HG02642 (cell line): Measurements from ENCODE around the gene SPATC1L.

Experiments
- ATAC-seq: cut with Tn5 transposase; IDR thresholded peaks from one replicate; pipeline ENCODE4 v1.9.1; 2021; ENCODE audit warnings: mild to moderate bottlenecking; ENCODE audit not compliant: unreplicated experiment, poor library complexity

The SPATC1L gene

GRCh38 chr21:46215436-46216131, 31.3 kb upstream of the SPATC1L start:
- no peak for ATAC-seq

- ATAC-seq, result no peak
Measured at GRCh38 chr21:46214478-46215340, 30.4 kb upstream of the SPATC1L start.

GRCh38 chr21:46213620-46214286, 29.5 kb upstream of the SPATC1L start:
- no peak for ATAC-seq

- ATAC-seq, result no peak
Measured at GRCh38 chr21:46212721-46213484, 28.6 kb upstream of the SPATC1L start.

- no peak for ATAC-seq
Measured at GRCh38 chr21:46211786-46212720, 27.8 kb upstream of the SPATC1L start.

GRCh38 chr21:46211376-46211775, 27.1 kb upstream of the SPATC1L start:
- no peak for ATAC-seq

- no peak for ATAC-seq
Measured at GRCh38 chr21:46210378-46211136, 26.3 kb upstream of the SPATC1L start.

GRCh38 chr21:46208761-46209721, 24.8 kb upstream of the SPATC1L start:
- ATAC-seq, result no peak

- ATAC-seq, result no peak
Measured at GRCh38 chr21:46207920-46208591, 23.8 kb upstream of the SPATC1L start.

- no peak for ATAC-seq
Measured at GRCh38 chr21:46207006-46207919, 23.0 kb upstream of the SPATC1L start.

GRCh38 chr21:46206163-46207005, 22.1 kb upstream of the SPATC1L start:
- ATAC-seq, result no peak

GRCh38 chr21:46205766-46206162, 21.5 kb upstream of the SPATC1L start:
- no peak for ATAC-seq

- no peak for ATAC-seq
Measured at GRCh38 chr21:46205166-46205565, 20.9 kb upstream of the SPATC1L start.

GRCh38 chr21:46203203-46203600, 18.9 kb upstream of the SPATC1L start:
- ATAC-seq, result no peak

GRCh38 chr21:46202592-46203202, 18.4 kb upstream of the SPATC1L start:
- no peak for ATAC-seq
